ENCODE data around the gene DNASE1L1.

Gene DNASE1L1

GRCh38 chrX:154363706-154364439 lies 45.2 kb downstream of the DNASE1L1 start:
- H3K4me3 ChIP-seq (replicated peaks; ENCODE audit: low read depth, low read length) = no peak overlapping the region
- no peak for TF ChIP-seq CTCF (IDR thresholded peaks at IDR 0.05; ENCODE audit: low read length, missing control alignments)
- DNase-seq (ENCODE audit: low read depth) = no peak

- DNase-seq (ENCODE audit: low read depth) = no peak
- no peak overlapping the region for H3K4me3 ChIP-seq (replicated peaks; ENCODE audit: low read depth, low read length)
- no peak for TF ChIP-seq CTCF (IDR thresholded peaks at IDR 0.05; ENCODE audit: low read length, missing control alignments)
These were observed 46.8 kb downstream of the DNASE1L1 start for GRCh38 chrX:154362085-154362742.

- DNase-seq (ENCODE audit: low read depth) = no peak
- no peak for TF ChIP-seq CTCF (IDR thresholded peaks at IDR 0.05; ENCODE audit: low read length, missing control alignments)
- no peak overlapping the region for H3K4me3 ChIP-seq (replicated peaks; ENCODE audit: low read depth, low read length)
These were observed 48.8 kb downstream of the DNASE1L1 start for GRCh38 chrX:154360155-154360713.

- TF ChIP-seq CTCF (IDR thresholded peaks at IDR 0.05; ENCODE audit: low read length, missing control alignments) = no peak
- no peak overlapping the region for H3K4me3 ChIP-seq (replicated peaks; ENCODE audit: low read depth, low read length)
- no peak for DNase-seq (ENCODE audit: low read depth)
These were observed 49.5 kb downstream of the DNASE1L1 start for GRCh38 chrX:154359362-154360154.

- H3K4me3 ChIP-seq (replicated peaks; ENCODE audit: low read depth, low read length) = no peak overlapping the region
- no peak for DNase-seq (ENCODE audit: low read depth)
- TF ChIP-seq CTCF (IDR thresholded peaks at IDR 0.05; ENCODE audit: low read length, missing control alignments) = no peak
These were observed 50.2 kb downstream of the DNASE1L1 start for GRCh38 chrX:154358829-154359228.

GRCh38 chrX:154358011-154358410 lies 51.0 kb downstream of the DNASE1L1 start:
- DNase-seq (ENCODE audit: low read depth) = no peak
- TF ChIP-seq CTCF (IDR thresholded peaks at IDR 0.05; ENCODE audit: low read length, missing control alignments) = no peak
- H3K4me3 ChIP-seq (replicated peaks; ENCODE audit: low read depth, low read length) = no peak overlapping the region
